HG02973 (cell line): ENCODE results near the gene MRPL2.
"Not testable (repeated sequence)": the region's sequence is repeated elsewhere in the genome, so short reads cannot be mapped to it uniquely, and the experiment has no call there.

ENCODE experiments used
- ATAC-seq: cut with Tn5 transposase; IDR thresholded peaks from one replicate; pipeline ENCODE4 v1.9.1; 2021; ENCODE audit warnings: moderate library complexity; ENCODE audit not compliant: unreplicated experiment

MRPL2 gene

GRCh38 chr6:43053545-43054205 lies 5.6 kb downstream of the MRPL2 start, which contains the start of gene CUL7:
Gene CUL7 (minus strand): TSS chr6:43053851. CDS start chr6:43052788, 1,063 bp downstream.
- ATAC-seq, result peak; percentile 71

- ATAC-seq, result peak; percentile 18
These were observed 6.2 kb downstream of the MRPL2 start for GRCh38 chr6:43052842-43053544.

- ATAC-seq, result no peak
These were observed 6.9 kb downstream of the MRPL2 start for GRCh38 chr6:43052225-43052841.

- ATAC-seq, result no peak
These were observed 8.3 kb downstream of the MRPL2 start for GRCh38 chr6:43050981-43051380.

GRCh38 chr6:43047998-43048397 lies 11.2 kb downstream of the MRPL2 start:
- ATAC-seq, result no peak

GRCh38 chr6:43045371-43045930 lies 13.8 kb downstream of the MRPL2 start:
- no peak for ATAC-seq

GRCh38 chr6:43043310-43043709 lies 15.9 kb downstream of the MRPL2 start:
- ATAC-seq, result no peak

- not testable (repeated sequence) for ATAC-seq
These were observed 17.8 kb downstream of the MRPL2 start for GRCh38 chr6:43041475-43041874.

- no peak for ATAC-seq
These were observed 18.5 kb downstream of the MRPL2 start for GRCh38 chr6:43040542-43041257.

GRCh38 chr6:43038727-43039126 lies 20.5 kb downstream of the MRPL2 start:
- no peak for ATAC-seq

GRCh38 chr6:43037706-43038105 lies 21.5 kb downstream of the MRPL2 start:
- no peak for ATAC-seq

GRCh38 chr6:43037197-43037596 lies 22.0 kb downstream of the MRPL2 start:
- no peak for ATAC-seq

GRCh38 chr6:43036712-43037111 lies 22.5 kb downstream of the MRPL2 start:
- ATAC-seq, result no peak

GRCh38 chr6:43035495-43036194 lies 23.6 kb downstream of the MRPL2 start:
- no peak for ATAC-seq

GRCh38 chr6:43034190-43034525 lies 25.1 kb downstream of the MRPL2 start:
- ATAC-seq, result no peak

GRCh38 chr6:43033496-43034189 lies 25.6 kb downstream of the MRPL2 start:
- ATAC-seq, result no peak

- ATAC-seq, result no peak
These were observed 26.9 kb downstream of the MRPL2 start for GRCh38 chr6:43032326-43032725.

GRCh38 chr6:43029120-43029519 lies 30.1 kb downstream of the MRPL2 start:
- ATAC-seq, result no peak

- ATAC-seq, result no peak
These were observed 32.9 kb downstream of the MRPL2 start for GRCh38 chr6:43026365-43026764.

- ATAC-seq, result no peak
These were observed 34.8 kb downstream of the MRPL2 start for GRCh38 chr6:43024436-43024835.
